Measurements from ENCODE around the gene SEBOX. TPM values are rescaled to one million over a fixed set of nuclear protein-coding genes. Genes with fewer than 3 reads are reported as not detected.

Gene SEBOX
- total and polyA plus RNA-seq, 2 donors (not counting 1 experiment from before 2014, with no cell fraction given) = not detected

DNA sequence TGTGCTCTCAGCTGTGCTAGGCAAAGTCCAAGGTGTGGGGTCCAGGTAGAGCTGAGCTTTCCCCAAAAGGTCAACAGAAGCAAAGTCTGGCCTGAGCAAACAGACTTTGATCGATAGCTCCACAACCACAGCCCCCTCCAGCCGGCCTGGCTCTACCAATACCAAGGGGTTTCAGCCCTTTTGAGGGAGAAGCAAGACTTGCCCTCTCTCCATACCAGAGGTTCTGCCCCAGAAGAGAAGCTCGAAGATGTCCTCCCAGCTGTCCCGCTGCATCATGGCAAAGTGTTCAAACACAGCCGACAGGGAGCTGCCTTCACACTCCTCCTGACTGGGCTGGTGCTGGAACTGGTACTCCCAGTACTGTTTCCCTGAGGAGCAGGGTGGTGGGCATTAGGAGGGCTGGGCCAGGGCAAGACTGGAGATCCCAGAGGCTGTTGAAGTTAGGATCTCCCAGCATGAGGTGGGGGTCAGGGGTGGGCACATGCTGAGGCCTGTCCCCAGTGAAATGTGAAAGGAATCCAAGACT, 3.4 kb upstream of the SEBOX start:
- H3K4me1 ChIP-seq (ENCODE audit: control insufficient read depth in 2 of 2, insufficient read depth in 2 of 2, low read length in 2 of 2) = peaks cover 14 to 23% of the 10 kb centered on the region in 2 donors
- intact Hi-C loops (cut with micrococcal nuclease) = no loop called here
- DNase-seq = no peak
- ChIA-PET POLR2A (interaction anchor here (1.5 to 1.6 kb wide), 2 partner anchors 11 to 33 kb away, joined by 5 to 8 read pairs; partner anchors contain the start of genes IFT20, POLDIP2 and TNFAIP1), CTCF (no interaction called here)
- WGBS (ENCODE audit: insufficient coverage) = 94% methylated on average over 5 of the region's 5 CpGs
- no peaks in the 10 kb centered on the region for H3K9me3 ChIP-seq (ENCODE audit: control extremely low read depth in 1 of 3, control insufficient read depth in 2 of 3, insufficient read depth in 1 of 3, low read length in 2 of 3)
- H3K79me2 ChIP-seq (ENCODE audit: control insufficient read depth, insufficient read depth, low read length) = no peaks in the 10 kb centered on the region
- no peak overlapping the region for H3K27ac ChIP-seq (ENCODE audit: low read length in 2 of 2)
- peaks cover 11% of the 10 kb centered on the region for H4K20me1 ChIP-seq (ENCODE audit: control insufficient read depth, insufficient read depth, low read length, poor library complexity, severe bottlenecking)
- Mint-ChIP-seq H3K4me1 (peaks cover 19% of the 10 kb centered on the region), H3K27ac (peak overlapping the region; percentile 10), H3K27me3 (no peaks in the 10 kb centered on the region), H3K4me3 (no peak overlapping the region), H3K9me3 (ENCODE audit: insufficient read depth) (no peaks in the 10 kb centered on the region)
- no peak overlapping the region for H3K4me2 ChIP-seq (replicated peaks; ENCODE audit: low read depth, low read length, poor library complexity, severe bottlenecking)
- no peak overlapping the region for H2AFZ ChIP-seq (ENCODE audit: insufficient read depth, low read depth, low read length, poor library complexity, severe bottlenecking)
- no peaks in the 10 kb centered on the region for H3K27me3 ChIP-seq (replicated peaks in 1 of 4; ENCODE audit: control extremely low read depth in 1 of 4, control insufficient read depth in 3 of 4, insufficient read depth in 4 of 4, low read length in 3 of 4)
- peaks cover 0 to 19% of the 10 kb centered on the region in 2 experiments for H3K36me3 ChIP-seq (replicated peaks in 1 of 2; ENCODE audit: control extremely low read depth in 1 of 2, control insufficient read depth in 1 of 2, extremely low read depth in 1 of 2, insufficient read depth in 2 of 2, low read length in 1 of 2)
- TF ChIP-seq, protein P1, sequence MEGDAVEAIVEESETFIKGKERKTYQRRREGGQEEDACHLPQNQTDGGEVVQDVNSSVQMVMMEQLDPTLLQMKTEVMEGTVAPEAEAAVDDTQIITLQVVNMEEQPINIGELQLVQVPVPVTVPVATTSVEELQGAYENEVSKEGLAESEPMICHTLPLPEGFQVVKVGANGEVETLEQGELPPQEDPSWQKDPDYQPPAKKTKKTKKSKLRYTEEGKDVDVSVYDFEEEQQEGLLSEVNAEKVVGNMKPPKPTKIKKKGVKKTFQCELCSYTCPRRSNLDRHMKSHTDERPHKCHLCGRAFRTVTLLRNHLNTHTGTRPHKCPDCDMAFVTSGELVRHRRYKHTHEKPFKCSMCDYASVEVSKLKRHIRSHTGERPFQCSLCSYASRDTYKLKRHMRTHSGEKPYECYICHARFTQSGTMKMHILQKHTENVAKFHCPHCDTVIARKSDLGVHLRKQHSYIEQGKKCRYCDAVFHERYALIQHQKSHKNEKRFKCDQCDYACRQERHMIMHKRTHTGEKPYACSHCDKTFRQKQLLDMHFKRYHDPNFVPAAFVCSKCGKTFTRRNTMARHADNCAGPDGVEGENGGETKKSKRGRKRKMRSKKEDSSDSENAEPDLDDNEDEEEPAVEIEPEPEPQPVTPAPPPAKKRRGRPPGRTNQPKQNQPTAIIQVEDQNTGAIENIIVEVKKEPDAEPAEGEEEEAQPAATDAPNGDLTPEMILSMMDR (IDR thresholded peaks at IDR 0.05) = no peak
- TF ChIP-seq EZH2 (IDR thresholded peaks at IDR 0.05; ENCODE audit: borderline replicate concordance, insufficient read depth, low read depth, low read length, poor library complexity, severe bottlenecking) = no peak
- no peak for ATAC-seq (ENCODE audit: low read depth)
- no peak overlapping the region for H3K4me3 ChIP-seq (ENCODE audit: control extremely low read depth in 1 of 5, extremely low read depth in 1 of 5, insufficient read depth in 1 of 5, low read depth in 2 of 5, low read length in 4 of 5)
- H3K9ac ChIP-seq (ENCODE audit: low read length) = no peak overlapping the region

DNA sequence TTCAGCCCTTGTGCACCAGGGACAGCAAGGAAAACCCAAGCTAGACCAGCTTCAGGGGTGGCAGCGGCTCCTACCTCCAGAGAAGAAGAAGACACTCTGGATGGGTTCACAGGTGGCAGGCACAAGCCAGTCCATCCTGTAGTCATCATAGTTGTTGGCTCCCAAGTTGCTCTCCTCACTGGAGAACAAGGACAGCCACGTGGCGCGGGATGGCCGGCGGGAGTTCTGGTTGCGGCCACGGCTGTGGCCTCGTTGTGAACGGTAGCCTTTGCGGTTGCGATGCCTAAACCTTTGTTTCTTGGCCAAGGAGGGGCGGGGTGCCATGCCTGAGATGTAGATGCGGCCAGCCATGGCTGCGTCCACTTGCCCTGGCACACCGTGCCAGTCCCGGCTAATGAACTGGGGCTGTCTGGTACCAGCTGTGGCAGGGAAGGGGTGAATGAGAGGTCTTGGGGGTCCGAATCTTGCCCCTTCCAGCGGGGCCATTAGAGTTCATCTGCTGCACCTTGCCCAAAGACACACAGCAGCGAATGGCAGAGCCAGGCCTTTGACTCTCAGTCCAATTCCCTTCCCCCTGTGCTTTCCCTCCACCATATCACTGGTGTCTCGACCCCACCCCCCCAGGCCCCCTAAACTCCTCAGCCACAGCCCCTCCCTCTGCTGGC, 2.8 kb upstream of the SEBOX start:
- H3K4me1 ChIP-seq (ENCODE audit: control insufficient read depth in 2 of 2, insufficient read depth in 2 of 2, low read length in 2 of 2) = peaks cover 9 to 17% of the 10 kb centered on the region in 2 donors
- DNase-seq (no peak), ATAC-seq (ENCODE audit: low read depth) (no peak)
- H3K9ac ChIP-seq (ENCODE audit: low read length) = no peak overlapping the region
- no peak overlapping the region for H2AFZ ChIP-seq (ENCODE audit: insufficient read depth, low read depth, low read length, poor library complexity, severe bottlenecking)
- peaks cover 0 to 21% of the 10 kb centered on the region in 2 experiments for H3K36me3 ChIP-seq (replicated peaks in 1 of 2; ENCODE audit: control extremely low read depth in 1 of 2, control insufficient read depth in 1 of 2, extremely low read depth in 1 of 2, insufficient read depth in 2 of 2, low read length in 1 of 2)
- no peak for TF ChIP-seq EZH2 (IDR thresholded peaks at IDR 0.05; ENCODE audit: borderline replicate concordance, insufficient read depth, low read depth, low read length, poor library complexity, severe bottlenecking)
- TF ChIP-seq, protein P1 (IDR thresholded peaks at IDR 0.05) = no peak
- ChIA-PET POLR2A (interaction anchor here (1.5 to 1.6 kb wide), 2 partner anchors 10 to 32 kb away, joined by 5 to 8 read pairs; partner anchors contain the start of genes IFT20, POLDIP2 and TNFAIP1), CTCF (interaction anchor here (1.2 kb wide), 1 partner anchor 134 kb away, joined by 3 read pairs; no protein-coding TSS in a partner anchor)
- H3K4me2 ChIP-seq (replicated peaks; ENCODE audit: low read depth, low read length, poor library complexity, severe bottlenecking) = no peak overlapping the region
- intact Hi-C loops (cut with micrococcal nuclease) = no loop called here
- no peaks in the 10 kb centered on the region for H3K27me3 Mint-ChIP-seq
- H3K79me2 ChIP-seq (ENCODE audit: control insufficient read depth, insufficient read depth, low read length) = no peaks in the 10 kb centered on the region
- no peak overlapping the region for H3K4me3 ChIP-seq (ENCODE audit: control extremely low read depth in 1 of 5, extremely low read depth in 1 of 5, insufficient read depth in 1 of 5, low read depth in 2 of 5, low read length in 4 of 5)
- no peak overlapping the region for H3K27ac ChIP-seq (ENCODE audit: low read length in 2 of 2)
- WGBS (ENCODE audit: insufficient coverage) = 93% methylated on average over 19 of the region's 21 CpGs
- no peaks in the 10 kb centered on the region for H3K9me3 ChIP-seq (ENCODE audit: control extremely low read depth in 1 of 3, control insufficient read depth in 2 of 3, insufficient read depth in 1 of 3, low read length in 2 of 3)
- peak overlapping the region; percentile 10 for H3K27ac Mint-ChIP-seq
- peaks cover 13% of the 10 kb centered on the region for H3K4me1 Mint-ChIP-seq
- peaks cover 5% of the 10 kb centered on the region for H4K20me1 ChIP-seq (ENCODE audit: control insufficient read depth, insufficient read depth, low read length, poor library complexity, severe bottlenecking)
- no peaks in the 10 kb centered on the region for H3K27me3 ChIP-seq (replicated peaks in 1 of 4; ENCODE audit: control extremely low read depth in 1 of 4, control insufficient read depth in 3 of 4, insufficient read depth in 4 of 4, low read length in 3 of 4)
- H3K4me3 Mint-ChIP-seq = no peak overlapping the region
- H3K9me3 Mint-ChIP-seq (ENCODE audit: insufficient read depth) = no peaks in the 10 kb centered on the region

Measured in B cell (primary cell).